A549 (cell line): ENCODE results near the gene KRTAP1-4. TPM values are rescaled to one million over a fixed set of nuclear protein-coding genes. Genes with fewer than 3 reads are reported as not detected.
"Not testable (repeated sequence)": the region's sequence is repeated elsewhere in the genome, so short reads cannot be mapped to it uniquely, and the experiment has no call there.

Source experiments
- ATAC-seq, 2 experiments: fragments of 200-7000 bp in 1 of 2; fragments of >200 bp in 1 of 2; cut with Nextera tagmentation in 1 of 2; cut with Tn5 transposase in 1 of 2; 3 replicates each; pipeline versions ENCODE4 v1.8.0 to v1.9.1; 2018 to 2020; ENCODE audit warnings: mild to moderate bottlenecking in 1 of 2, moderate library complexity in 1 of 2
- CTCF ChIA-PET: fragments of 300-600 bp; sonication (Branson Sonifier 250); formaldehyde crosslinking; extraction: SDS; loops from one replicate; lab custom pipeline; 2021; ENCODE audit warnings: antibody characterized with exemption, inconsistent platforms; lab: Yijun Ruan, JAX
- POLR2A ChIA-PET: fragments of 350-600 bp; formaldehyde crosslinking; extraction: SDS; loops from one replicate; lab custom pipeline; 2021; ENCODE audit warnings: antibody characterized with exemption, inconsistent platforms; lab: Yijun Ruan, JAX
- DNase-seq, 2 experiments: peaks; one replicate each; pipeline versions ENCODE4 v3.0.0 to v3.0.0-alpha.2; 2011 to 2016; ENCODE audit warnings: low read depth in 1 of 2, low spot score in 1 of 2
- FAIRE-seq: peaks from 2 replicates; lab custom pipeline; 2011; peaks lifted over from hg19 to GRCh38; lab: Jason Lieb, UNC
- H3K27ac ChIP-seq, 2 experiments: fragments of >200 bp; sonication (Bioruptor Twin); formaldehyde crosslinking; 3 replicates each; pipeline ENCODE4 v1.5.1; 2016 to 2017
- H3K4me1 ChIP-seq: fragments of >200 bp; sonication (Bioruptor Twin); formaldehyde crosslinking; 3 replicates; pipeline ENCODE4 v1.6.1; 2016
- H3K4me2 ChIP-seq: fragments of >200 bp; sonication (Bioruptor Twin); formaldehyde crosslinking; 3 replicates; pipeline ENCODE4 v1.6.1; 2016
- H3K4me3 ChIP-seq: fragments of >200 bp; sonication (Bioruptor Twin); formaldehyde crosslinking; 3 replicates; pipeline ENCODE4 v1.5.1; 2016
- H3K9me3 ChIP-seq: fragments of >200 bp; sonication (Bioruptor Twin); formaldehyde crosslinking; 3 replicates; pipeline ENCODE4 v1.6.1; 2016
- CBX2 ChIP-seq: fragments of 200-600 bp; sonication (generic); IDR thresholded peaks from 2 replicates; pipeline ENCODE4 v1.6.1; 2016; ENCODE audit warnings: low read depth, mild to moderate bottlenecking, borderline replicate concordance
- CHD4 ChIP-seq: fragments of 200-600 bp; sonication (generic); IDR thresholded peaks from 2 replicates; pipeline ENCODE4 v1.6.1; 2016; ENCODE audit warnings: antibody characterized with exemption, mild to moderate bottlenecking, borderline replicate concordance
- EHF ChIP-seq: fragments of 250-450 bp; sonication (Bioruptor Pico); IDR thresholded peaks from 2 replicates; pipeline ENCODE4 v1.5.0; 2020; ENCODE audit warnings: mild to moderate bottlenecking
- EHMT2 ChIP-seq: fragments of 200-600 bp; sonication (generic); IDR thresholded peaks from 2 replicates; pipeline ENCODE4 v1.6.1; 2016; ENCODE audit warnings: antibody characterized with exemption, low read depth, mild to moderate bottlenecking, moderate library complexity
- ESRRA ChIP-seq: fragments of 150-350 bp; IDR thresholded peaks from 2 replicates; pipeline ENCODE4 v1.6.1; 2014; ENCODE audit warnings: mild to moderate bottlenecking, low read length, borderline replicate concordance
- FOSL2 ChIP-seq, 2 experiments: fragments of 450-650 bp in 1 of 2; fragments of >200 bp in 1 of 2; sonication (Bioruptor Twin) in 1 of 2; formaldehyde crosslinking; IDR thresholded peaks; 2 replicates each; pipeline versions ENCODE4 v1.5.0 to v1.6.1; 2016 to 2020; ENCODE audit warnings: mild to moderate bottlenecking in 1 of 2, moderate library complexity in 1 of 2
- GATA3 ChIP-seq: IDR thresholded peaks from 2 replicates; pipeline ENCODE4 v1.6.1; 2012; ENCODE audit warnings: borderline replicate concordance
- HEYL ChIP-seq: fragments of 250-450 bp; sonication (Bioruptor Pico); IDR thresholded peaks from 2 replicates; pipeline ENCODE4 v1.8.0; 2021; ENCODE audit warnings: mild to moderate bottlenecking, moderate library complexity
- HOXB5 ChIP-seq: fragments of 250-450 bp; sonication (Bioruptor Pico); IDR thresholded peaks from 2 replicates; pipeline ENCODE4 v1.5.0; 2020; ENCODE audit warnings: mild to moderate bottlenecking, moderate library complexity
- JUNB ChIP-seq: fragments of >200 bp; sonication (Bioruptor Twin); formaldehyde crosslinking; IDR thresholded peaks from 2 replicates; pipeline ENCODE4 v1.6.1; 2016
- KDM1A ChIP-seq: fragments of 200-600 bp; sonication (generic); IDR thresholded peaks from 2 replicates; pipeline ENCODE4 v1.6.1; 2016; ENCODE audit warnings: low read depth, mild to moderate bottlenecking
- MYC ChIP-seq: IDR thresholded peaks from 2 replicates; pipeline ENCODE4 v1.6.1; 2012; ENCODE audit warnings: mild to moderate bottlenecking, inconsistent platforms, low read length, improper control_type of control experiment, borderline replicate concordance
- RAD21 ChIP-seq, 2 experiments: fragments of >200 bp in 1 of 2; sonication (Bioruptor Twin) in 1 of 2; formaldehyde crosslinking in 1 of 2; IDR thresholded peaks in 1 of 2; conservative IDR thresholded peaks in 1 of 2; 2 replicates in 1 of 2; 3 replicates in 1 of 2; pipeline ENCODE4 v1.6.1; 2012 to 2018; ENCODE audit warnings: inconsistent platforms in 1 of 2
- TP53 ChIP-seq: fragments of 250-450 bp; sonication (Bioruptor Pico); IDR thresholded peaks from 2 replicates; pipeline ENCODE4 v1.5.0; 2021; ENCODE audit warnings: mild to moderate bottlenecking, moderate library complexity
- ZNF302 ChIP-seq: fragments of 250-450 bp; sonication (Bioruptor Pico); IDR thresholded peaks from 2 replicates; pipeline ENCODE4 v1.9.0; 2021; ENCODE audit warnings: inconsistent platforms, mild to moderate bottlenecking, moderate library complexity
- WGBS: methylation state at CpG from one replicate; pipeline ENCODE4 v1.1.6; 2017; ENCODE audit errors: missing lambda C conversion rate; 5-methylcytosine and 5-hydroxymethylcytosine counted together
- polyA plus RNA-seq, 4 experiments: library from polyadenylated mRNA; depleted of rRNA in 3 of 4; stranded (reverse); fragments of >200 nt; fragmentation: RNase III in 1 of 4; extraction: RNeasy Plus Mini Kit Qiagen cat#74134 plus additional on column Dnase treatment in 1 of 4; gene quantifications; 2 replicates in 3 of 4; 3 replicates in 1 of 4; pipeline ENCODE4 v1.2.3, GENCODE V29; 2011 to 2017
- TF ChIP-seq, protein P1 (sequence below): fragments of >200 bp; sonication (Bioruptor Twin); formaldehyde crosslinking; IDR thresholded peaks from 3 replicates; pipeline ENCODE4 v1.6.1; 2016
- TF ChIP-seq, protein P2 (sequence below): fragments of 200-600 bp; sonication (generic); IDR thresholded peaks from 2 replicates; pipeline ENCODE4 v1.6.1; 2016; ENCODE audit warnings: antibody characterized with exemption, mild to moderate bottlenecking, moderate library complexity
- TF ChIP-seq, protein P3 (sequence below): IDR thresholded peaks from 2 replicates; pipeline ENCODE4 v1.6.1; 2012; ENCODE audit warnings: low read depth, borderline replicate concordance
- TF ChIP-seq, protein P4 (sequence below): fragments of >200 bp; sonication (Bioruptor Twin); formaldehyde crosslinking; IDR thresholded peaks from 3 replicates; pipeline ENCODE4 v1.5.1; 2016
- TF ChIP-seq, protein P5 (sequence below): fragments of 150-350 bp; IDR thresholded peaks from 2 replicates; pipeline ENCODE4 v1.6.1; 2014; ENCODE audit warnings: low read depth, mild to moderate bottlenecking, low read length

KRTAP1-4 gene
- polyA plus RNA-seq, 2 of the 4 experiments (the other 2 are of a cell fraction), result not detected

DNA sequence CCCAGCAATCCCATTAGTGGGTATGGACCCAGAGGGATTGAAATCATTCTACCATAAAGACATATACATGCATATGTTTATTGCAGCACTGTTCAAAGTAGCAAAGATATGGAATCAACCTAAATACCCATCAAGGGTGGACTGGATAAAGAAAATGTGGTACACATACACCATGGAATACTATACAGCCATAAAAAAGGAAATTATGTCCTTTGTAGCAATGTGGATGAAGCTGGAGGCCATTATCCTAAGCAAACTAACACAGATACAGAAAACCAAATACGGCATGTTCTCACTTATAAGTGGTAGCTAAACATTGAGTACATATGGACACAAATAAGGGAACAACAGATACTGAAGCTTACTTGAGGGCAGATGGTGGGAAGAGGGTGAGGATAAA lies 27.6 kb upstream of the KRTAP1-4 start:
- no peak overlapping the region for H3K27ac ChIP-seq
- FAIRE-seq (peak; percentile 36), DNase-seq (no peak), ATAC-seq (no peak)
- POLR2A ChIA-PET, result no interaction called here
- 83% methylated on average over 1 of the region's 1 CpG for WGBS
- no peak overlapping the region for H3K4me2 ChIP-seq
- H3K9me3 ChIP-seq, result no peaks in the 10 kb centered on the region
- peaks cover 34% of the 10 kb centered on the region for H3K4me1 ChIP-seq
- no peak overlapping the region for H3K4me3 ChIP-seq
- CTCF ChIA-PET, result interaction anchor here (1.4 to 2.5 kb wide), 3 partner anchors 9 to 491 kb away, joined by 3 to 12 read pairs (median 4); no protein-coding TSS in a partner anchor
- no peak for TF ChIP-seq GATA3
- no peak for TF ChIP-seq TP53
- no peak for TF ChIP-seq ESRRA
- no peak for TF ChIP-seq HEYL
- TF ChIP-seq, protein P1, sequence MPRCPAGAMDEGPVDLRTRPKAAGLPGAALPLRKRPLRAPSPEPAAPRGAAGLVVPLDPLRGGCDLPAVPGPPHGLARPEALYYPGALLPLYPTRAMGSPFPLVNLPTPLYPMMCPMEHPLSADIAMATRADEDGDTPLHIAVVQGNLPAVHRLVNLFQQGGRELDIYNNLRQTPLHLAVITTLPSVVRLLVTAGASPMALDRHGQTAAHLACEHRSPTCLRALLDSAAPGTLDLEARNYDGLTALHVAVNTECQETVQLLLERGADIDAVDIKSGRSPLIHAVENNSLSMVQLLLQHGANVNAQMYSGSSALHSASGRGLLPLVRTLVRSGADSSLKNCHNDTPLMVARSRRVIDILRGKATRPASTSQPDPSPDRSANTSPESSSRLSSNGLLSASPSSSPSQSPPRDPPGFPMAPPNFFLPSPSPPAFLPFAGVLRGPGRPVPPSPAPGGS, result no peak
- TF ChIP-seq EHF (CRISPR knock-in tag), result no peak
- TF ChIP-seq FOSL2 (IDR thresholded peaks at IDR 0.05), result no peak
- no peak for TF ChIP-seq FOSL2 (CRISPR knock-in tag; IDR thresholded peaks at IDR 0.05)
- no peak for TF ChIP-seq CHD4
- TF ChIP-seq CBX2, result no peak
- TF ChIP-seq KDM1A, result no peak
- TF ChIP-seq HOXB5 (CRISPR knock-in tag), result no peak
- no peak for TF ChIP-seq JUNB
- TF ChIP-seq, protein P2, sequence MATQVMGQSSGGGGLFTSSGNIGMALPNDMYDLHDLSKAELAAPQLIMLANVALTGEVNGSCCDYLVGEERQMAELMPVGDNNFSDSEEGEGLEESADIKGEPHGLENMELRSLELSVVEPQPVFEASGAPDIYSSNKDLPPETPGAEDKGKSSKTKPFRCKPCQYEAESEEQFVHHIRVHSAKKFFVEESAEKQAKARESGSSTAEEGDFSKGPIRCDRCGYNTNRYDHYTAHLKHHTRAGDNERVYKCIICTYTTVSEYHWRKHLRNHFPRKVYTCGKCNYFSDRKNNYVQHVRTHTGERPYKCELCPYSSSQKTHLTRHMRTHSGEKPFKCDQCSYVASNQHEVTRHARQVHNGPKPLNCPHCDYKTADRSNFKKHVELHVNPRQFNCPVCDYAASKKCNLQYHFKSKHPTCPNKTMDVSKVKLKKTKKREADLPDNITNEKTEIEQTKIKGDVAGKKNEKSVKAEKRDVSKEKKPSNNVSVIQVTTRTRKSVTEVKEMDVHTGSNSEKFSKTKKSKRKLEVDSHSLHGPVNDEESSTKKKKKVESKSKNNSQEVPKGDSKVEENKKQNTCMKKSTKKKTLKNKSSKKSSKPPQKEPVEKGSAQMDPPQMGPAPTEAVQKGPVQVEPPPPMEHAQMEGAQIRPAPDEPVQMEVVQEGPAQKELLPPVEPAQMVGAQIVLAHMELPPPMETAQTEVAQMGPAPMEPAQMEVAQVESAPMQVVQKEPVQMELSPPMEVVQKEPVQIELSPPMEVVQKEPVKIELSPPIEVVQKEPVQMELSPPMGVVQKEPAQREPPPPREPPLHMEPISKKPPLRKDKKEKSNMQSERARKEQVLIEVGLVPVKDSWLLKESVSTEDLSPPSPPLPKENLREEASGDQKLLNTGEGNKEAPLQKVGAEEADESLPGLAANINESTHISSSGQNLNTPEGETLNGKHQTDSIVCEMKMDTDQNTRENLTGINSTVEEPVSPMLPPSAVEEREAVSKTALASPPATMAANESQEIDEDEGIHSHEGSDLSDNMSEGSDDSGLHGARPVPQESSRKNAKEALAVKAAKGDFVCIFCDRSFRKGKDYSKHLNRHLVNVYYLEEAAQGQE, result no peak
- TF ChIP-seq, protein P3, sequence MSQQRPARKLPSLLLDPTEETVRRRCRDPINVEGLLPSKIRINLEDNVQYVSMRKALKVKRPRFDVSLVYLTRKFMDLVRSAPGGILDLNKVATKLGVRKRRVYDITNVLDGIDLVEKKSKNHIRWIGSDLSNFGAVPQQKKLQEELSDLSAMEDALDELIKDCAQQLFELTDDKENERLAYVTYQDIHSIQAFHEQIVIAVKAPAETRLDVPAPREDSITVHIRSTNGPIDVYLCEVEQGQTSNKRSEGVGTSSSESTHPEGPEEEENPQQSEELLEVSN, result no peak
- no peak for TF ChIP-seq RAD21 (conservative IDR thresholded peaks at IDR 0.05 in 1 of 2, IDR thresholded peaks at IDR 0.05 in 1 of 2)
- TF ChIP-seq, protein P4, sequence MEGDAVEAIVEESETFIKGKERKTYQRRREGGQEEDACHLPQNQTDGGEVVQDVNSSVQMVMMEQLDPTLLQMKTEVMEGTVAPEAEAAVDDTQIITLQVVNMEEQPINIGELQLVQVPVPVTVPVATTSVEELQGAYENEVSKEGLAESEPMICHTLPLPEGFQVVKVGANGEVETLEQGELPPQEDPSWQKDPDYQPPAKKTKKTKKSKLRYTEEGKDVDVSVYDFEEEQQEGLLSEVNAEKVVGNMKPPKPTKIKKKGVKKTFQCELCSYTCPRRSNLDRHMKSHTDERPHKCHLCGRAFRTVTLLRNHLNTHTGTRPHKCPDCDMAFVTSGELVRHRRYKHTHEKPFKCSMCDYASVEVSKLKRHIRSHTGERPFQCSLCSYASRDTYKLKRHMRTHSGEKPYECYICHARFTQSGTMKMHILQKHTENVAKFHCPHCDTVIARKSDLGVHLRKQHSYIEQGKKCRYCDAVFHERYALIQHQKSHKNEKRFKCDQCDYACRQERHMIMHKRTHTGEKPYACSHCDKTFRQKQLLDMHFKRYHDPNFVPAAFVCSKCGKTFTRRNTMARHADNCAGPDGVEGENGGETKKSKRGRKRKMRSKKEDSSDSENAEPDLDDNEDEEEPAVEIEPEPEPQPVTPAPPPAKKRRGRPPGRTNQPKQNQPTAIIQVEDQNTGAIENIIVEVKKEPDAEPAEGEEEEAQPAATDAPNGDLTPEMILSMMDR, result no peak
- TF ChIP-seq, protein P5, sequence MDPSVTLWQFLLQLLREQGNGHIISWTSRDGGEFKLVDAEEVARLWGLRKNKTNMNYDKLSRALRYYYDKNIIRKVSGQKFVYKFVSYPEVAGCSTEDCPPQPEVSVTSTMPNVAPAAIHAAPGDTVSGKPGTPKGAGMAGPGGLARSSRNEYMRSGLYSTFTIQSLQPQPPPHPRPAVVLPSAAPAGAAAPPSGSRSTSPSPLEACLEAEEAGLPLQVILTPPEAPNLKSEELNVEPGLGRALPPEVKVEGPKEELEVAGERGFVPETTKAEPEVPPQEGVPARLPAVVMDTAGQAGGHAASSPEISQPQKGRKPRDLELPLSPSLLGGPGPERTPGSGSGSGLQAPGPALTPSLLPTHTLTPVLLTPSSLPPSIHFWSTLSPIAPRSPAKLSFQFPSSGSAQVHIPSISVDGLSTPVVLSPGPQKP, result no peak
- no peak for TF ChIP-seq MYC
- TF ChIP-seq EHMT2, result no peak
- no peak for TF ChIP-seq ZNF302 (CRISPR knock-in tag)

DNA sequence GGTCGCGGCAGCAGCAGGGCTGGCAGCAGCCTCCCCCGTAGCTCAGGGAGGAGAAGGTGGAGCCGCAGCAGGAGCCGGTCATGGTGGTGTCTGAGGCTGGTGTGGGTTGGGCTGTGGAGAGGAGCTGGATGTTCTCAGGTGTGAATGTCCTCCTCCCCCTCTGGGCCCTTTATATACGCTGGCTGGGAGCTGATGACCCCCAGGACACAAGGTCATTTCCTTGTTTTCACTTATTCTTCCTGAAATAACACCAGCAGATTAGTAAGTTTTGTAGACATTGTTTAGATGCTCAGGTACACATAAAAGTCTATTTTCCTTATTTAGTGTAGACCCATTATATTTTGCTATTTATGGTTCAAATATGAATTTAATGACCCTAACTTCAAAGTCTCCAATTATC lies 25.1 kb upstream of the KRTAP1-4 start, which contains the start of gene KRTAP2-2:
Gene KRTAP2-2, minus strand, starts transcription at position 101 of the 400 bp plus-strand sequence. Its CDS starts 19 bp downstream, at position 82.
- ATAC-seq, H3K9me3 ChIP-seq, H3K4me3 ChIP-seq, DNase-seq, H3K27ac ChIP-seq, POLR2A ChIA-PET, H3K4me2 ChIP-seq: not testable (repeated sequence)
- FAIRE-seq, result peak; percentile 67
- WGBS, result 71% methylated on average over 1 of the region's 6 CpGs
- CTCF ChIA-PET, result interaction anchor here (1.2 kb wide), 1 partner anchor 267 kb away, joined by 3 read pairs; no protein-coding TSS in a partner anchor
- H3K4me1 ChIP-seq, result peaks cover 18% of the 10 kb centered on the region

DNA sequence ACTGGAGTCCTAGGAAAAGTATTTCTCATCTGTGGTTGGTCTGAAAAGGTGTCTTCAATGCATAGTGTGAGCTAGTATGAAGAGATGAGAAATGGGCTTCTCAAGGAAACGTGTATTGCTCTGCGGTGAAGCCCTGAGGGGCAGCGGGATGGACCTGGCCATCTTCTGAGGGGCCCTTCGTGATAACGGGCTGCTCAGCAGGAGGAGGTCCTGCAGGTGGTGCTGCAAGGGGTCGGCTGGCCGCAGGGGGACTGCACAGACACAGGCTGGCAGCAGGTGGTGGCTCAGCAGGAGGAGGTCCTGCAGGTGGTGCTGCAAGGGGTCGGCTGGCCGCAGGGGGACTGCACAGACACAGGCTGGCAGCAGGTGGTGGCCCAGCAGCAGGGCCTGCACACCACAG lies 24.6 kb upstream of the KRTAP1-4 start:
- CTCF ChIA-PET, result interaction anchor here (1.2 kb wide), 1 partner anchor 268 kb away, joined by 3 read pairs; no protein-coding TSS in a partner anchor
- WGBS, result 83% methylated on average over 9 of the region's 9 CpGs

More for the DNA sequence above, 24.6 kb upstream of the KRTAP1-4 start:
- H3K4me3 ChIP-seq, H3K9me3 ChIP-seq, DNase-seq, H3K27ac ChIP-seq, FAIRE-seq, POLR2A ChIA-PET, H3K4me2 ChIP-seq, ATAC-seq: not testable (repeated sequence)
- peaks cover 14% of the 10 kb centered on the region for H3K4me1 ChIP-seq
